Activated T-cell treated with anti-CD3 and anti-CD28 coated beads for 4 hours (primary cell): Measurements from ENCODE around the gene EPN3.
A peak's percentile ranks its signal among the peaks of the same experiment; 100 is the strongest.

ENCODE experiments used
- DNase-seq: peaks from one replicate; pipeline ENCODE4 v3.0.0-alpha.2; 2020

EPN3 gene

DNA sequence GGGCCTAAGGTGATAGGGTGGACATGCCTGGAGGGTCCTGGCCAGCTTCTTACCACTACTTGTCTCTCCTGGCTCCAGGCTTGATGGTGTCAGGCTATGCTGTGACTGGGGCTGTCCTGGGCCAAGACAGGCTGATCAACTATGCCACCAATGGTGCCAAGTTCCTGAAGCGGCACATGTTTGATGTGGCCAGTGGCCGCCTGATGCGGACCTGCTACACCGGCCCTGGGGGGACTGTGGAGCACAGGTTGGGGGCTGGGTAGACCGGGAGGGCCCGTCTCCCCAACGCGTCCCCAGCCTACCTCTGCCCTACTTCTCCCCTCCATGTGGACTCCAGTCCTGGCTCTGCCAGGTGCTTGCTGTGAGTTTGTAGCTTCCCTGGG is 18.9 kb downstream of the EPN3 start:
- DNase-seq: no peak

DNA sequence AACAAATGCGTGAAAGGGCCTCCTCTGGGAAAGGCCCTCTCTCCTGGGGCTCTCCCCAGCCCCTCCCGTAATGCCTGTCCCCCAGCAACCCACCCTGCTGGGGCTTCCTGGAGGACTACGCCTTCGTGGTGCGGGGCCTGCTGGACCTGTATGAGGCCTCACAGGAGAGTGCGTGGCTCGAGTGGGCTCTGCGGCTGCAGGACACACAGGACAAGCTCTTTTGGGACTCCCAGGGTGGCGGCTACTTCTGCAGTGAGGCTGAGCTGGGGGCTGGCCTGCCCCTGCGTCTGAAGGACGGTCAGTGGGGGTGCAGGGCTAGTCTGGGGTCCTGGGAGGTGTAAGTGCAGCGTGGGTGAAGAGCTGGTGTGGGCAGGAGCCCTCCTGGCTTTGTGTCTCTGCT is 19.3 kb downstream of the EPN3 start:
- no peak for DNase-seq

DNA sequence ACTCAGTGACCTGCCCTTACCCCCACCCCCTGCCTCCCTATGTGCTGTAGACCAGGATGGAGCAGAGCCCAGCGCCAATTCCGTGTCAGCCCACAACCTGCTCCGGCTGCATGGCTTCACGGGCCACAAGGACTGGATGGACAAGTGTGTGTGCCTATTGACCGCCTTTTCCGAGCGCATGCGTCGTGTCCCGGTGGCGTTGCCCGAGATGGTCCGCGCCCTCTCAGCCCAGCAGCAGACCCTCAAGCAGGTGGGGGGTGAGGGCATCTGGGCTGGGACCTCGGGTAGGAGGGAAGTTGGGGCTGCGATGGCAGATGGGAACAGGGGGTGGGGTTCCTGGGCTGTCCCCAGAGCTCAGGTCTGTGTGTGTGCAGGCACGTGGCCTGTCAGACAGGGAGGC is 21.7 kb downstream of the EPN3 start:
- no peak for DNase-seq

DNA sequence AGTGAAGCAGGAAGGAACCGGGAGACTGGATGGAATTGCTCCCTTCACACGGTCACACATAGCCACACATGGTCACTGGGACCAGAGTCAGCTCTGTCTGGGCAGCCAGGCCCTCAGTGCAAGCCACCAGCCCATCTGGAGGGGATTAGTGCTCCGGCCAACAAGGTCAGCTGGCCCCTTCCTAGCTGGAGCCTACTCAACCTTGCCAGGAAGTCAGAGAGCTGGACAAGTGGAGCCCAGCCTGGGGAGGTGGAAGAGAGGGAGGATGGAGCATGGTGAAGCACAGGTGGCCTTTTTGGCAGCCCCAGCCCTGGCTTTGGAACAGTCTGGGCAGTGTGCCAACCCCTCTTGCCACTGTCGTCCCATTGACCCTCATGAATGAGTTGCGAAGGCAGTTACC is 24.3 kb downstream of the EPN3 start:
- no peak for DNase-seq

GRCh38 chr17:50557630-50558029 is 25.1 kb downstream of the EPN3 start:
- DNase-seq: no peak

DNA sequence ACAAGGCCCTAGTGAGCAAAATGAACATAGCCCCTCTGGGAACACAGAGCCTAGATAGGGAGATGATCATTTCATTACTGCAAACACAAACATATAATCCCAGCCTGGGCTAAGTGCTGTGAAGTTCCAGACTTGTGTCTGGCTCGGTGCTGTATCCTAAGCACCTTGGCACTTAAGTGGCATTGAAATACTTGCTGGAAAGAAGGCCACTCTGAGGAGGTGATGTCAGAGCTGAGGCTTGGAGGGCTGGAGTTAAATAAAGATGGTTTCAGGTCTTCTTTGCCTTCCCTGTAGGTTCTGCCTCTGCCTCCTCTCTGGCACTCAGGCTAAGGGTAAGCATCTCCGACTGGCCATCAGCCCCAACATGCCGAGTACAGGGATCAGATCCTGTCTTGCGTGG is 25.6 kb downstream of the EPN3 start:
- DNase-seq: no peak

GRCh38 chr17:50558581-50558940 is 26.0 kb downstream of the EPN3 start:
- DNase-seq: no peak

GRCh38 chr17:50558941-50559614 is 26.5 kb downstream of the EPN3 start:
- no peak for DNase-seq

GRCh38 chr17:50559674-50560184 is 27.2 kb downstream of the EPN3 start:
- no peak for DNase-seq

GRCh38 chr17:50560185-50560824 is 27.8 kb downstream of the EPN3 start, which contains the start of gene CACNA1G:
Gene CACNA1G, plus strand, starts transcription at chr17:50560715. Its CDS starts 745 bp downstream, at chr17:50561460.
- DNase-seq: peak; percentile 78

GRCh38 chr17:50560931-50561745 is 28.6 kb downstream of the EPN3 start:
- DNase-seq: no peak

DNA sequence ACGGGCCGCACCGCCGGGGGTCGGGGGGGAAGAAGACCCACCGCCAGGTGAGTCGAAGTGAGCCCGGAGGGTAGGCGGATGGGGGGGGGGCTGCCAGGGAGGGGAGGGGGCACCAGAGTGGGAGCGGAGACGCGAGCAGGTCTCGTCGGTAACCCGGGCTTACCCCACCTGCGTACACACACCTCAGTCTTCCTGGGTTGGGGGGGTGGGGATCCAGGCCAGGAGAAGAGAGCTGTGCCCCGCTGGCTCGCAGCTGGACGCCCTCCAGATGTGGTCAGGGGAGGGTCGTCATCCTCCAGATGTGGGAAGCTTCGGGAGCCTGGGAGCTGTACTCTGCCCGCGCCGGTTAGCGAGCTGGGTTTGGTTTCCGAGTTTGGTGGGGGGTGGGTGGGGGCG is 29.2 kb downstream of the EPN3 start:
- no peak for DNase-seq

GRCh38 chr17:50562242-50563091 is 29.9 kb downstream of the EPN3 start:
- DNase-seq: no peak

GRCh38 chr17:50563092-50563511 is 30.6 kb downstream of the EPN3 start:
- no peak for DNase-seq

DNA sequence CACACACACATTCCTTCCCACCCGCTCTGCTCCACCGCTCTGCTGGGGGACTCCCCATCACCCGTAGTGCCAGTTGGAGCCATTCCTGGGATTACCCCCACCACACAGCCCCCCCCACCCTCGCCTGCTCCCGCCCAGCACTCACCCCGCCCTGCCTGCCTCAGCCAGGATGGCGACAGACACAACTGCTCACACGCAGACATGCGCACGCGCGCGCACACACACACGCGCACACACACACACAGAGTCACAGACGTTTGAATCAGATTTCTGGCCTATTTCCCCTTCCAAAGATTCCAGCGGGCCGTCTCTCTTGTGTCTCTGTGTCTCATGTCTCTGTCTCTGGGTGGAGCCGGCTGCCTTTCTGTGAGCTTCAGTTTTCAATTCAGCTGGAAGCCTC is 32.4 kb downstream of the EPN3 start:
- DNase-seq: no peak

DNA sequence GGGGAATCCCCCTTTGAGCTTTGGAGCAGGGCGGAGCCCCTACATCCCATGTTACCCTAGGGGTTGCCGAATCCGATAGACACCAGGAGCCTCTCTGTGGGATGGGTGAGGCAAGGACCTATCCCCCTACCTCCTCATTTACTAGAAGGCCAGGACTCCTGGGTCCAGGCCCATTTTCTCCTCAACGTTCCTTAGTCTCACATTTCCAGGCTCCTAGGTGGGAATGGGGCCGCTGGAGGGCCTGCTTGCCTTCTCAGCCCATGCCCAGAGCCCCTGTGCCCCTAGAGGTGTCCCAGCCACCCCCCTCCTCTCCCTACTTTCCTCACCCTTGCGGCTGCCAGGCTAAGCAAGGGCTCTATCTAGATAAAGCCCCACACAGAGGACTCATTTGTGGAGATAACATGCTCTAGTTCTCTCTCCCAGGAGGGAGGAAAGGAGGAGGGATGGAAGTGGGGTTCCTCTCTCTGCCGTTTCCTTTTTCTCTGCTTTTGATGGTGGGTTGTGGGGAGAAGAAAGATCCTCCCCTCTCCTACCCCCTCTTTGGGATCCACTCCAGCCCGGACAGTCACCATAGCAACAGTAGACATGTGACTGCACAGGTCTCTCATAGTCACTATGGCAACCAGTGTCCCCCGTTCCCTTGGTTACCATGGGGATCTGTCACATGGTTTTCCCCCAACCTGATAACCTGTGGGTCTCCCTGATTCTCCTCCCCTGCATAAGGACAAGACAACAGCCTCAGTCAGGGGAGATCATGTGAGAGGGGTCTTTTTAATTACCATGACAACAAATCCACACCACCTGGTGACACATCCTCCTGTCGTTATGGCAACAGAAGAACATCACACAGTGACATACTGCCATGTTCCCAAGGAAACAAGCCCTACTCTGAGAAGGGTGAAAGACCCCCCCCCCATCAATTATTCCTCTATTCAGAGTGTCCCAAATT is 33.1 kb downstream of the EPN3 start:
- no peak for DNase-seq

DNA sequence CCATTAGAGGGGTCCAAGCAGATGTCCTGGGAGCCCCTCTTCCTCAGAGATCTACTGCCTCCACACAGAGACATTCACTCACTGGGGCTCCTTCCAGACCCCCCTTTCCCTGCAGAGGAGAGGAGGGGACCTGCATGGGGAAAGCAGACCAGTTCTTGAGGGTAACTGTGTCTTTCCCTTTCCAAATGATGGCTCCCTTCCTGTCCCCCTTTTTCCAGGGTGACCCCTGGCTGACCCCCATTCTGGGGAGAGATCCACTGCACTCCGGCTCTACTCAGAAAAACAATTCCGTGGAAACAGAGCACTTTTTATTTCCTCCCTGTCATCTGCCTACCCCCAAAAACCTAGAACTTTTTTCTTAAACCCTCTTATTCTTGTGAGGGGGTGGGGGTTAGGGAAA is 34.4 kb downstream of the EPN3 start:
- no peak for DNase-seq

GRCh38 chr17:50568659-50569058 is 36.1 kb downstream of the EPN3 start:
- no peak for DNase-seq

DNA sequence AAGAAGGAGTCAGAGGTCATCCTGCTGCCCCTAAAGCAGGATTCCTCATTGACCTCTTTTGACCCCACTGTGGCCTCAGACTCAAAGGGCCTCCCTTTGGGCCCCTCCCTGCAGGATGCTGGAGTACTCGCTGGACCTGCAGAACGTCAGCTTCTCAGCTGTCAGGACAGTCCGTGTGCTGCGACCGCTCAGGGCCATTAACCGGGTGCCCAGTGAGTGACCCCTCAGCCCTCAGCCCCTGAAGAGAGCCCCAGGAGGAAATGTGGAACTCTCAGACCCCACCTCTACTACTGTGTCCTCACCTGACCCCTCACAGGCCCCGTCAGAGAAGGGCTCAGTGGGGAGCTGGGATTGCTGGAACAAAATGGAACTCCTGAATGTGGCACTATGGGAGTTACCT is 37.1 kb downstream of the EPN3 start:
- DNase-seq: no peak

DNA sequence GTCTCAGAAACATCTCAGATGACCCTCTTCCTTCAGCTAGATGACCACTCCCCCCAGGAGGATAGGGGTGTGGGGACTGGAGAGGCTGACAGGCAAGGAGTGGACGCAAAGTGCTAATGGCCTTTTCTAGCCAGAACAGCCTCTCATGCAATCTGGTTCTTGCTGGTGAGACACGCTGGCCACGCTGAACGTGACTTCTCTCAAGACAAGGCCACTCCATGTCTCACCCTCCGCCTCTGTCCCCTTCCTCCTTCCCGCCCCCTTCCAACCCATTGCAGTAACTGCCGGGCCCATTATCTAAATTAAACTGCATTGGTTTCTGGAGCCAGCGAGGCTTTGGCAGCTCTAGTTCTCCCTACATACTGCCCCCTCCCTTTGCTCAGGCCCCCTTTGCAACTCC is 37.5 kb downstream of the EPN3 start:
- no peak for DNase-seq

DNA sequence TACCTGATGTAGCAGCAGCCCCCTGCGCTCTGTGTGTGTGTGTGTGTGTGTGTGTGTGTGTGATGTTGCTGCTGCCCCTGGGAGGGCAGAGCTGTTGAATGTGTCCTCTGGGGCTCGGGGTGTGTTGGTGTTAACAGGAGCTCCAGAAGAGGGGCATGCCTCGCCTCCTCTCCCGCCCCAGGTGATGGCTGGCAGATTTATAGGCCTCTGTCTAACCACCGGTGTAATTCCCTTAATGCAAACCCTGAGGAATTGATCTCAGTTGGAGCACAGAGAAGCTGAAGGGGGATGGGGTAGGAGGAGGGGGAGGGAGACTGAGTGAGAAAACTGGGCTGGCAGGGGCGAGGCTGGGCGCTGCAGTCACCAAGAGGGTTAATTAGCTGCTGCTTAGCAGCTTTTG is 38.0 kb downstream of the EPN3 start:
- no peak for DNase-seq

- DNase-seq: no peak
Measured at GRCh38 chr17:50571681-50572080, 39.1 kb downstream of the EPN3 start.
